ENCODE measurements around the gene DIAPH3.

DNA sequence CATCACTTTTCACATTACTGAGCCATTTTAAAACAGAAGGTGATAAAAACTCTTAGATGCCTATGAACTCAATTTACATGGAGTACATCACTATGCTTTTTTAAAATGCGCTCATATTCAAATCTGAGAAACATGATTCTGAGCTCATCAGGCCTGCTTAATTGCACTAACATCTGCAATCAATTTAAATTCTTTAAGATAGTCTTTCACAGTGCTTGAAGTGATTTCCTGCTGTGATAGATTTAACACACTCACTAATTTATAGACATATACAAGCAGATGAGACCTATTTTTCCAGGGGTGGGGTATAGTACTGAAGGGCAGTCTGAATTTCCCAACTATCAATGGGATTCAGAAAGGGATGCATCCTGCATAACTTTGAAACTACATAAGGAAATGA lies 82.9 kb downstream of the DIAPH3 start:
- no peak for TF ChIP-seq POLR2A (IDR thresholded peaks at IDR 0.05)
- TF ChIP-seq, protein P1, sequence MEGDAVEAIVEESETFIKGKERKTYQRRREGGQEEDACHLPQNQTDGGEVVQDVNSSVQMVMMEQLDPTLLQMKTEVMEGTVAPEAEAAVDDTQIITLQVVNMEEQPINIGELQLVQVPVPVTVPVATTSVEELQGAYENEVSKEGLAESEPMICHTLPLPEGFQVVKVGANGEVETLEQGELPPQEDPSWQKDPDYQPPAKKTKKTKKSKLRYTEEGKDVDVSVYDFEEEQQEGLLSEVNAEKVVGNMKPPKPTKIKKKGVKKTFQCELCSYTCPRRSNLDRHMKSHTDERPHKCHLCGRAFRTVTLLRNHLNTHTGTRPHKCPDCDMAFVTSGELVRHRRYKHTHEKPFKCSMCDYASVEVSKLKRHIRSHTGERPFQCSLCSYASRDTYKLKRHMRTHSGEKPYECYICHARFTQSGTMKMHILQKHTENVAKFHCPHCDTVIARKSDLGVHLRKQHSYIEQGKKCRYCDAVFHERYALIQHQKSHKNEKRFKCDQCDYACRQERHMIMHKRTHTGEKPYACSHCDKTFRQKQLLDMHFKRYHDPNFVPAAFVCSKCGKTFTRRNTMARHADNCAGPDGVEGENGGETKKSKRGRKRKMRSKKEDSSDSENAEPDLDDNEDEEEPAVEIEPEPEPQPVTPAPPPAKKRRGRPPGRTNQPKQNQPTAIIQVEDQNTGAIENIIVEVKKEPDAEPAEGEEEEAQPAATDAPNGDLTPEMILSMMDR (IDR thresholded peaks at IDR 0.05), result no peak
